ENCODE measurements around the gene OAS3. TPM values are rescaled to one million over a fixed set of nuclear protein-coding genes. Genes with fewer than 3 reads are reported as not detected.
A peak's percentile ranks its signal among the peaks of the same experiment; 100 is the strongest.

OAS3 gene
- total and polyA plus RNA-seq, 3 donors from 2014 or later: 6.9 to 11.5 (median 8.5) TPM

DNA sequence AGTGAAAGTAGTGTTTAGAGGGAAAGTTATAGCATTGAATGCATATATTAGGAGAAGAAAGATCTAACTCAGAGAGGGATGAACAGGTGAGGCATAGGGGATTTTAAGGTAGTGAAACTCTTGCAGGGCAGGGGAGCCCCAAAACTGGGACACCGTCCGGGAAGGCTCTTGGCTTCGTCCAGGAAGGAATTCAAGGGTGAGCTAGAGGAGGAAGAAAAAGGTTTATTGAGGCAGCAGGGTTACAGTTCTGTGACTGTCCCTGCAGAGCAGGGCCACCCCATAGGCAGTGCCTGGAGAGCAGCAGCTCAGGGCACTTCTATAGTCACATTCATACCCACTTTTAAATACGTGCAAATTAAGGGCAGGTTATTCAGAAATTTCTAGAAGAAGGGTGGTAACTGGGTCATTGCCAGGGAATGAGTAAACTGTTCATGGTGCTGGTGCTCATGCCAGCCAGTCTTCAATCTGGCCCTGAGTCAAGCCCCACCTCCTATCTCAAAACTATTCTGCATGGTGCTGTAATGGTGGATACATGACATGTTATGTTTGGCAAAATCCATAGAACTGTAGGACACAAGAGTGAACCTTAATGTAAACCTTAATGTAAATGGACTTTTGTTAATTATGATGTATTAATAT is 32.7 kb upstream of the OAS3 start:
- Histone ChIP-seq H3K36me3 (ENCODE audit: low read depth, missing control alignments) (no peaks in the 10 kb centered on the region), H3K9me3 (no peaks in the 10 kb centered on the region), H3K27me3 (no peaks in the 10 kb centered on the region), H3K27ac (no peak overlapping the region), H3K4me1 (peaks cover 17% of the 10 kb centered on the region), H3K4me3 (no peak overlapping the region)
- WGBS, 2 donors: 80% methylated on average over 4 of the region's 4 CpGs
- TF ChIP-seq POLR2A (IDR thresholded peaks at IDR 0.05): no peak
- TF ChIP-seq, protein P1, sequence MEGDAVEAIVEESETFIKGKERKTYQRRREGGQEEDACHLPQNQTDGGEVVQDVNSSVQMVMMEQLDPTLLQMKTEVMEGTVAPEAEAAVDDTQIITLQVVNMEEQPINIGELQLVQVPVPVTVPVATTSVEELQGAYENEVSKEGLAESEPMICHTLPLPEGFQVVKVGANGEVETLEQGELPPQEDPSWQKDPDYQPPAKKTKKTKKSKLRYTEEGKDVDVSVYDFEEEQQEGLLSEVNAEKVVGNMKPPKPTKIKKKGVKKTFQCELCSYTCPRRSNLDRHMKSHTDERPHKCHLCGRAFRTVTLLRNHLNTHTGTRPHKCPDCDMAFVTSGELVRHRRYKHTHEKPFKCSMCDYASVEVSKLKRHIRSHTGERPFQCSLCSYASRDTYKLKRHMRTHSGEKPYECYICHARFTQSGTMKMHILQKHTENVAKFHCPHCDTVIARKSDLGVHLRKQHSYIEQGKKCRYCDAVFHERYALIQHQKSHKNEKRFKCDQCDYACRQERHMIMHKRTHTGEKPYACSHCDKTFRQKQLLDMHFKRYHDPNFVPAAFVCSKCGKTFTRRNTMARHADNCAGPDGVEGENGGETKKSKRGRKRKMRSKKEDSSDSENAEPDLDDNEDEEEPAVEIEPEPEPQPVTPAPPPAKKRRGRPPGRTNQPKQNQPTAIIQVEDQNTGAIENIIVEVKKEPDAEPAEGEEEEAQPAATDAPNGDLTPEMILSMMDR (IDR thresholded peaks at IDR 0.05): no peak
- intact Hi-C loops (cut with DNase I; ENCODE audit: low total_unique reads): no loop called here
- peak; percentile 39 for DNase-seq

DNA sequence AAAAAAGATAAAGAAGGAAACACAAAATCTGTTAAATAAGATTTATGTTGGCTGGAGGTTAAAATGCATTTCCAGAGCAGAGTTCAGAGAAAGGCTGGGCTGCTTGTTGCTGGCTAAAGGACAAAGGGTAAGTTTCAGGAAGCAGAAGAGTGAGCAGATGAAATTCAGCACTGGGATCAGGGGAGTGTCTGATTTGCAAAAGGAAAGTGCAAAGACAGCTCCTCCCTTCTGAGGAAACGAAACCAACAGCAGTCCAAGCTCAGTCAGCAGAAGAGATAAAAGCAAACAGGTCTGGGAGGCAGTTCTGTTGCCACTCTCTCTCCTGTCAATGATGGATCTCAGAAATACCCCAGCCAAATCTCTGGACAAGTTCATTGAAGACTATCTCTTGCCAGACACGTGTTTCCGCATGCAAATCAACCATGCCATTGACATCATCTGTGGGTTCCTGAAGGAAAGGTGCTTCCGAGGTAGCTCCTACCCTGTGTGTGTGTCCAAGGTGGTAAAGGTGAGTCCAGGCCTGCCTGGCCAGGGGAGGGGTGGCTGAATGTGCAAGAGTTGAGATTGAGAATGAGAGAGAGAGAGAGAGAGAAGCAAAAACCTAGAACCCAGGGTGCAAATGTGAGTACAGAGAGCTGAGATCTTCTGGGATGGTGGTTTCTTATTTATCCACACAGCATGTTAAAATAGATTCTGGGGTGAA is 31.4 kb upstream of the OAS3 start, which contains the start of gene OAS1:
OAS1 (plus strand) TSS at position 251 of the 703 bp plus-strand sequence; CDS start at position 329, 78 bp downstream.
- H3K27ac ChIP-seq: peak within 1 kb of the TSS; percentile 52 to 70
- intact Hi-C loops (cut with DNase I; ENCODE audit: low total_unique reads): no loop called here
- TF ChIP-seq POLR2A (IDR thresholded peaks at IDR 0.05): no peak
- TF ChIP-seq, protein P1 (IDR thresholded peaks at IDR 0.05): no peak
- no peaks in the 10 kb centered on the region for H3K36me3 ChIP-seq (ENCODE audit: low read depth, missing control alignments)
- DNase-seq: peak; percentile 61
- H3K9me3 ChIP-seq: no peaks in the 10 kb centered on the region
- 24 to 29% methylated on average over 4 of the region's 4 CpGs for WGBS, 2 donors
- peak within 1 kb of the TSS; percentile 38 to 56 for H3K4me3 ChIP-seq
- H3K27me3 ChIP-seq: no peaks in the 10 kb centered on the region
- peaks cover 17% of the 10 kb centered on the region for H3K4me1 ChIP-seq

DNA sequence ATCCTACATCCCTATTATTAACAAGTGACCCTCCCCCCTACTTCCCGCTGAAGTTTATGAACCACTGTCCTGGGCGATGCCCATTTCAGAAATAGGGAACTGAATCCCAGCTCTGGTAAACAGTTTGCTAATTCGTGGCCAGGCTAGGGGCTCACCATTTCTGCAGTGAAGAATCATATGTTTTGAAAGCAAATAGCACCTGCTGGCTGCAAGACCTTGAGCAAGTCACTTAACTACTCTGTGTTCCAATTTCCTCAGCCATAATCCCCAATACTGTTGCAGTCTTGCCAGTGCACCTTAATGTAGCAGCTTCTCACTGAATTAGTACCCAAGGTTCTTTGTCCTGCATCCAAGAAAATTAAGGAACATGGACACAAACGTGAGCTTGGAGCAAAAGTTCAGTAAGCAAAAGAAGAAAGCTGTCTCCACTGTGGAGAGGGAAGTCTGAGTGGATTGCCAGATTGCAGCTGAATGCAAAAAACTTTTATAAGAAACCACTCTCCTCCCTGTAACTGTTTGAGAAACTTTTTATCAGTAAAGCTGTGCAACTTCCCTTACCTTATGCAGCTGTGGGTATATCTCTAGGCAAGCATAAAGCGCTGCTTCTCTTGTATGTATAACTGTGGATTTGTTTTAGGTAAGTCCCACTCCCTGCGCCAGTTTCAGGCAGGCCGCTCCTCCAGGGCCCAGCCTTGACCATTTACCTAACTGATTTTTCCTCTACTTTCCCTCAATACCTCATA is 30.7 kb upstream of the OAS3 start:
- H3K4me1 ChIP-seq: peaks cover 17% of the 10 kb centered on the region
- no peaks in the 10 kb centered on the region for H3K27me3 ChIP-seq
- H3K36me3 ChIP-seq (ENCODE audit: low read depth, missing control alignments): no peaks in the 10 kb centered on the region
- peak overlapping the region in 1 of 2 donors; percentile 52 for H3K27ac ChIP-seq
- TF ChIP-seq, protein P1 (IDR thresholded peaks at IDR 0.05): no peak
- TF ChIP-seq POLR2A (IDR thresholded peaks at IDR 0.05): no peak
- no peak for DNase-seq
- intact Hi-C loops (cut with DNase I; ENCODE audit: low total_unique reads): no loop called here
- WGBS, 2 donors: 70 to 78% methylated on average over 7 of the region's 7 CpGs
- H3K9me3 ChIP-seq: no peaks in the 10 kb centered on the region
- peak overlapping the region; percentile 38 to 56 for H3K4me3 ChIP-seq

DNA sequence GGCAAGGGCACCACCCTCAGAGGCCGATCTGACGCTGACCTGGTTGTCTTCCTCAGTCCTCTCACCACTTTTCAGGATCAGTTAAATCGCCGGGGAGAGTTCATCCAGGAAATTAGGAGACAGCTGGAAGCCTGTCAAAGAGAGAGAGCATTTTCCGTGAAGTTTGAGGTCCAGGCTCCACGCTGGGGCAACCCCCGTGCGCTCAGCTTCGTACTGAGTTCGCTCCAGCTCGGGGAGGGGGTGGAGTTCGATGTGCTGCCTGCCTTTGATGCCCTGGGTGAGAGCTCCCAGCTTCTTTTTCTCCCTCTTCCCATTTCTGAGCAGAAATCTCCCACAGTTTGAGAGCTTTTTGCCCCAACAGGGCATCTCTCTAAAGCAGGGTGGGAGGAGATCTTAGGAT is 29.7 kb upstream of the OAS3 start:
- intact Hi-C loops (cut with DNase I; ENCODE audit: low total_unique reads): no loop called here
- Histone ChIP-seq H3K27me3 (no peaks in the 10 kb centered on the region), H3K4me1 (peaks cover 17% of the 10 kb centered on the region), H3K36me3 (ENCODE audit: low read depth, missing control alignments) (no peaks in the 10 kb centered on the region), H3K9me3 (no peaks in the 10 kb centered on the region), H3K27ac (no peak overlapping the region), H3K4me3 (no peak overlapping the region)
- TF ChIP-seq, protein P1 (IDR thresholded peaks at IDR 0.05): no peak
- no peak for TF ChIP-seq POLR2A (IDR thresholded peaks at IDR 0.05)
- DNase-seq: no peak
- 85 to 86% methylated on average over 12 of the region's 12 CpGs for WGBS, 2 donors

Data from testis (tissue), 3 donors.